Stomach (tissue), 9 donors: Measurements from ENCODE around the gene TP63. TPM values are rescaled to one million over a fixed set of nuclear protein-coding genes. Genes with fewer than 3 reads are reported as not detected.

Experiments used
- DNase-seq, 2 donors: peaks; one replicate each; pipeline versions ENCODE4 v3.0.0 to v3.0.0-alpha.2; 2013 to 2019
- H3K27ac ChIP-seq, 5 donors: fragments of 200-600 bp in 4 of 5; sonication (generic) in 4 of 5; one replicate each; pipeline ENCODE4 v1.5.1; 2013 to 2019; ENCODE audit warnings: mild to moderate bottlenecking in 1 of 5, moderate library complexity in 1 of 5
- H3K27me3 ChIP-seq, 3 donors: fragments of 200-600 bp; sonication (generic); one replicate each; pipeline ENCODE4 v1.5.1; 2017 to 2019; ENCODE audit warnings: mixed run types in 1 of 3
- H3K36me3 ChIP-seq, 4 donors: fragments of 200-600 bp; sonication (generic); 1 replicate in 3 of 4; 2 replicates in 1 of 4; pipeline ENCODE4 v1.5.1; 2016 to 2019
- H3K4me1 ChIP-seq, 4 donors: fragments of 200-600 bp; sonication (generic); one replicate each; pipeline ENCODE4 v1.5.1; 2016 to 2019
- H3K4me3 ChIP-seq, 4 donors: fragments of 200-600 bp; sonication (generic) in 3 of 4; one replicate each; pipeline ENCODE4 v1.5.1; 2016 to 2019; ENCODE audit warnings: mild to moderate bottlenecking in 1 of 4
- H3K9me3 ChIP-seq, 4 donors: fragments of 200-600 bp; sonication (generic); one replicate each; pipeline ENCODE4 v1.5.1; 2016 to 2019
- CTCF ChIP-seq, 7 experiments: fragments of 450-650 bp in 4 of 7; fragments of 200-600 bp in 3 of 7; sonication (generic) in 3 of 7; IDR thresholded peaks; one replicate each; pipeline ENCODE4 v1.5.1; 2016 to 2019; ENCODE audit warnings: antibody characterized with exemption in 7 of 7, control low read depth in 2 of 7, mild to moderate bottlenecking in 1 of 7
- EP300 ChIP-seq: sonication (generic); formaldehyde crosslinking; IDR thresholded peaks from one replicate; pipeline ENCODE4 v1.6.1; 2017; ENCODE audit warnings: antibody characterized with exemption
- POLR2A ChIP-seq, 4 donors: fragments of 450-650 bp; IDR thresholded peaks; one replicate each; pipeline ENCODE4 v1.6.1; 2016; ENCODE audit warnings: antibody characterized with exemption in 4 of 4, control low read depth in 2 of 4, mild to moderate bottlenecking in 1 of 4, moderate library complexity in 1 of 4
- POLR2AphosphoS5 ChIP-seq, 3 donors: sonication (generic); formaldehyde crosslinking; IDR thresholded peaks; one replicate each; pipeline ENCODE4 v1.6.1; 2016; ENCODE audit warnings: antibody characterized with exemption in 3 of 3
- WGBS, 5 donors: extraction: QIAGEN DNeasy Blood & Tissue Kit in 3 of 5; methylation state at CpG; one replicate each; pipeline versions ENCODE4 v1.1.5 to v1.1.7; 2013 to 2018; 5-methylcytosine and 5-hydroxymethylcytosine counted together
- intact Hi-C: fragments of 100-400 bp; cut with DNase I; formaldehyde crosslinking; loops from one replicate; pipeline ENCODE4 v1.15.1; 2023; ENCODE audit warnings: low total_unique reads
- polyA plus RNA-seq, 3 donors: library from polyadenylated mRNA; stranded (reverse); fragments of 200-250 nt; gene quantifications; one replicate each; pipeline ENCODE4 v1.2.3, GENCODE V29; 2013
- total RNA-seq, 5 donors: library from RNA; depleted of rRNA; stranded (reverse); fragments of >200 nt; gene quantifications; one replicate each; pipeline versions ENCODE4 v1.1.0 to v1.2.3, GENCODE V29; 2014 to 2016
- donor health status: healthy with polysubstance abuse.
- donor health status: Bipolar disorder and iron deficiency.
- donor health status: healthy.

TP63 gene
- total and polyA plus RNA-seq, 8 donors = 0.15 to 25.6 (median 0.55) TPM; not detected in 5

DNA sequence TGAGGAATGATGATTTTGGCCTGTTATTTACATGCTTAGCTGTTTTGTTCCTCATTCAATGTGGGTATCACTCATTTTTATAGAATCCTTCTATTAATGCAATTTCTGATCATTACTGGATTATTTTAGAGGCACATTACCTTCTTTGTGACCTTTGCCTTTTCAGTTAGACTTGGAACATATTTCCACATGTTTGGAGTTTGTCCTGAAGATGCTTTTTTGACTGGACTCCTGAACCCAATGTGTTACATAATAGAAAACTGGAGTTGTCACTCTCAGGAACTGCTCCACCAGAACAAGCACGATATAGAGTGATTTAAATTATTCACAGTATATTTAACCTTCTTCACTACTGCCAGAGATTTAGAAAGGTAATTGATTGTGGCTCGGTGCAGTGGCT lies 59.5 kb downstream of the TP63 start:
- TF ChIP-seq EP300 (no peak), POLR2AphosphoS5 (IDR thresholded peaks at IDR 0.05) (no peak), POLR2A (IDR thresholded peaks at IDR 0.05) (no peak), CTCF (IDR thresholded peaks at IDR 0.05) (no peak)
- DNase-seq = no peak
- no peak overlapping the region for H3K27ac ChIP-seq
- no peaks in the 10 kb centered on the region for H3K4me1 ChIP-seq
- no peak overlapping the region for H3K4me3 ChIP-seq
- WGBS, 5 donors = 89 to 98% (median 92%) methylated on average over 2 of the region's 2 CpGs
- H3K27me3 ChIP-seq = no peaks in the 10 kb centered on the region
- H3K36me3 ChIP-seq = no peaks in the 10 kb centered on the region
- H3K9me3 ChIP-seq = no peaks in the 10 kb centered on the region
- intact Hi-C loops = no loop called here

- no peak overlapping the region for H3K4me3 ChIP-seq
- H3K27me3 ChIP-seq = no peaks in the 10 kb centered on the region
- no peaks in the 10 kb centered on the region for H3K36me3 ChIP-seq
- H3K4me1 ChIP-seq = no peaks in the 10 kb centered on the region
- H3K9me3 ChIP-seq = no peaks in the 10 kb centered on the region
- no peak for DNase-seq
- 79 to 98% (median 96%) methylated on average over 2 of the region's 2 CpGs for WGBS, 5 donors
- no peak overlapping the region for H3K27ac ChIP-seq
- no peak for TF ChIP-seq POLR2AphosphoS5 (IDR thresholded peaks at IDR 0.05)
- no peak for TF ChIP-seq CTCF (IDR thresholded peaks at IDR 0.05)
- TF ChIP-seq POLR2A (IDR thresholded peaks at IDR 0.05) = no peak
- no peak for TF ChIP-seq EP300
- intact Hi-C loops = no loop called here
These were observed 64.2 kb downstream of the TP63 start for GRCh38 chr3:189695400-189695799.

GRCh38 chr3:189698811-189699210 lies 67.6 kb downstream of the TP63 start:
- no peak overlapping the region for H3K27ac ChIP-seq
- no peaks in the 10 kb centered on the region for H3K4me1 ChIP-seq
- no peak for TF ChIP-seq POLR2A (IDR thresholded peaks at IDR 0.05)
- no peak for TF ChIP-seq EP300
- no peak for TF ChIP-seq POLR2AphosphoS5 (IDR thresholded peaks at IDR 0.05)
- no peak for TF ChIP-seq CTCF (IDR thresholded peaks at IDR 0.05)
- H3K9me3 ChIP-seq = no peaks in the 10 kb centered on the region
- no peak overlapping the region for H3K4me3 ChIP-seq
- no peaks in the 10 kb centered on the region for H3K36me3 ChIP-seq
- H3K27me3 ChIP-seq = no peaks in the 10 kb centered on the region
- DNase-seq = no peak
- 45 to 58% (median 56%) methylated on average over 2 of the region's 2 CpGs for WGBS, 5 donors
- intact Hi-C loops = no loop called here

- Histone ChIP-seq H3K9me3 (no peaks in the 10 kb centered on the region), H3K36me3 (no peaks in the 10 kb centered on the region), H3K4me3 (no peak overlapping the region), H3K27ac (no peak overlapping the region), H3K27me3 (no peaks in the 10 kb centered on the region), H3K4me1 (no peaks in the 10 kb centered on the region)
- intact Hi-C loops = no loop called here
- DNase-seq = no peak
- no peak for TF ChIP-seq CTCF (IDR thresholded peaks at IDR 0.05)
- TF ChIP-seq POLR2AphosphoS5 (IDR thresholded peaks at IDR 0.05) = no peak
- TF ChIP-seq EP300 = no peak
- no peak for TF ChIP-seq POLR2A (IDR thresholded peaks at IDR 0.05)
- 51 to 90% (median 66%) methylated on average over 1 of the region's 1 CpG for WGBS, 5 donors
These were observed 68.7 kb downstream of the TP63 start for GRCh38 chr3:189699885-189700284.
